ENCODE data around the gene GRAPL.
"Not testable (repeated sequence)": the region's sequence is repeated elsewhere in the genome, so short reads cannot be mapped to it uniquely, and the experiment has no call there.

GRAPL gene

DNA sequence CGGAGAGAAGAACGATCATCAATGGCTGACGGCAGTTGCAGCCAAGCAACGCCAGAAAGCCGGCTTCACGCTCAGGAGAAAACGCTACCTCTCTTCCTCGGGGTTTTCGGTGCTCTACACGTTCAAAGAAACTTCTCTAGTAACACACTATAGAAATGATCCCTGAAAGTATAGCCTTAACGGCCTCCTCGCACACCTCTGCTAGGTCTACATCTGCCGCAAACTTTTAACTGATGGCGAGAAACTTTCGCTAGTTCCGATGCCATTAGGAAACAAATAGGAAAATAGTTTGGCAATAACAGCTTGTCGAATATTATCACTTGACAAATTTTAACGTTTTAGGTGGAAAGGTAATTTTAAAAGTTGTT lies 14.9 kb upstream of the GRAPL start:
- H3K27me3 ChIP-seq (ENCODE audit: insufficient read depth, low read length); H3K4me1 ChIP-seq (ENCODE audit: insufficient read depth, low read length); H3K9ac ChIP-seq (ENCODE audit: low read depth, low read length); H3K9me3 ChIP-seq (ENCODE audit: insufficient read depth, low read depth, low read length); H3K36me3 ChIP-seq (ENCODE audit: insufficient read depth, low read length); H3K27ac ChIP-seq (ENCODE audit: low read depth, low read length); H3K4me3 ChIP-seq (ENCODE audit: low read length): not testable (repeated sequence)
- no CpG with 5 or more reads among the region's 18 CpGs for WGBS

DNA sequence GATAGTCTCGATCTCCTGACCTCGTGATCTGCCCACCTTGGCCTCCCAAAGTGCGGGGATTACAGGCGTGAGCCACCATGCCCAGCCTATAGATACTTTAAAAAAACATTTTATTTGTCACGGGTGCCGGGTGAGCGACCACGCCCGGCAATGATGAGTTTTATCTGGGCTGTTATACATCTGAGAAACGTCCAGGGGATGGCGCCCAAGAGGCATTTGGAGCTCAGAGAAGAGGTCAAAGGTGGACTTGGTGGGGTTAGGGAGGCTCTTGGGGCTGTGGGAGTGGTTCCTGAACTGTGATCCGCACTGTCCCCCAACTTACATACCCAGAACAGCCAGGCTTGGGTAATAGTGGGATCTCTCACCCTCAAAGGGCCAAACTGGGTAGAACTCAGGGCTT lies 8.7 kb upstream of the GRAPL start:
- not testable (repeated sequence) for H3K4me1 ChIP-seq (ENCODE audit: insufficient read depth, low read length); H3K27ac ChIP-seq (ENCODE audit: low read depth, low read length); H3K9ac ChIP-seq (ENCODE audit: low read depth, low read length); H3K4me3 ChIP-seq (ENCODE audit: low read length); H3K27me3 ChIP-seq (ENCODE audit: insufficient read depth, low read length); H3K36me3 ChIP-seq (ENCODE audit: insufficient read depth, low read length); H3K9me3 ChIP-seq (ENCODE audit: insufficient read depth, low read depth, low read length)
- no CpG with 5 or more reads among the region's 12 CpGs for WGBS

DNA sequence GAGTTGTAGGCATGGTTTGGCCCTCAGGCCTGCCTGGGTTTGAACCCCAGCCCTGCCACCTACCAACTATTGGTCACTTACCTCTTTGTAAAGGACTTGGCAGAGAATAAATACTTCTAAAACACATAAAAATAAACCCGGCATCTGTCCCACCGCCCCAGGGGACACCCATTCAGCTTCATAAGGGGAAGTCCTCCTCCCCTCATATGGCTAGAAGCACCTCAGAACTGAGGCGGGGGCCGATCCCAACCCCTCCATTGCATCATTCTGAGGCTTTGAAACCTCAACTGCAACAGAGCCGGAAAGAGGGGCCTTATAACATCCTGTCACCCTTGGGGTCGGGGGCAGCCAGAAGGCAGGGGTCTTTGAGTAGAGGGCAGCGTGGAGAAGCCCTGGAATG lies 2.1 kb upstream of the GRAPL start:
- H3K36me3 ChIP-seq (ENCODE audit: insufficient read depth, low read length); H3K4me1 ChIP-seq (ENCODE audit: insufficient read depth, low read length); H3K27ac ChIP-seq (ENCODE audit: low read depth, low read length); H3K9ac ChIP-seq (ENCODE audit: low read depth, low read length); H3K27me3 ChIP-seq (ENCODE audit: insufficient read depth, low read length); H3K9me3 ChIP-seq (ENCODE audit: insufficient read depth, low read depth, low read length); H3K4me3 ChIP-seq (ENCODE audit: low read length): not testable (repeated sequence)
- no CpG with 5 or more reads among the region's 7 CpGs for WGBS

DNA sequence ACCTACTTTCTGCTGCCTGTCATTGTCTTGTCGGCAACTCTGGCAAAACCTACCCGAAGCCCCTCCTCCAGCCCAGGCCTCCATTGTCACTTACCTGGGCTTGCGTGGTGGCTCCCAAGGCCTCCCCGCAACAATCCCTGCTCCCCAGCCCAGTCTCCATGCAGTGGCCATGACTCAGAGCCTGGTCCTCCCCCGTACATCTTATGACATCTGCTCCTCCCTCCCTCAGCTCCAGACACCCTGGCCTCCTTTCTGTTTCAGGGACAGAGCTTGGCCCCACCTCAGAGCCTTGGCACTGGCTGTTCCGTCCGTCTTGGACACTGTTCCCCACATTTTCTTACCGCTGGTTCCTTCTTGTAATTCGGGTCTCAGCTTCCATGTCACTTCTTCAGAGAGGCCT lies 2.1 kb downstream of the GRAPL start:
- H3K4me1 ChIP-seq (ENCODE audit: insufficient read depth, low read length); H3K36me3 ChIP-seq (ENCODE audit: insufficient read depth, low read length); H3K4me3 ChIP-seq (ENCODE audit: low read length); H3K9me3 ChIP-seq (ENCODE audit: insufficient read depth, low read depth, low read length); H3K27ac ChIP-seq (ENCODE audit: low read depth, low read length); H3K9ac ChIP-seq (ENCODE audit: low read depth, low read length); H3K27me3 ChIP-seq (ENCODE audit: insufficient read depth, low read length): not testable (repeated sequence)
- WGBS, result no CpG with 5 or more reads among the region's 9 CpGs

DNA sequence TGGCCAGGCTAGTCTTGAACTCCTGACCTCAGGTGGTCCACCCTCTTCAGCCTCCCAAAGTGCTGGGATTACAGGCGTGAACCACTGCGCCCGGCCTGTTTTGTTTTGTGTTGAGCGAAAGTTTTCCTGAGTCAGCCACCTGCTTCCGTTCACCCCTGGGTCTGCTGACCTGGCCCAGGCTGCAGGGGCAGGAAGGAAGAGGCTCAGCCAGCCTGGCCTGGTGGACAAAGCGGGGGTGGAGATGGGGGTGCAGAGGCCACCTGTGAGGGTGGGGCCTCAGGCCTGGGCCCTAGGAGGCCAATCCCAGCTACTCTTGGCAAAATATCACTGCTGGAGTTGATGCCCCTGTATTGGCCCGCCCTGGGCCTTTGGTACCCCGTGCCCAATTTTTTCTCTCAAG lies 3.7 kb downstream of the GRAPL start:
- not testable (repeated sequence) for H3K27me3 ChIP-seq (ENCODE audit: insufficient read depth, low read length); H3K4me3 ChIP-seq (ENCODE audit: low read length); H3K27ac ChIP-seq (ENCODE audit: low read depth, low read length); H3K9me3 ChIP-seq (ENCODE audit: insufficient read depth, low read depth, low read length); H3K36me3 ChIP-seq (ENCODE audit: insufficient read depth, low read length); H3K9ac ChIP-seq (ENCODE audit: low read depth, low read length); H3K4me1 ChIP-seq (ENCODE audit: insufficient read depth, low read length)
- no CpG with 5 or more reads among the region's 8 CpGs for WGBS

DNA sequence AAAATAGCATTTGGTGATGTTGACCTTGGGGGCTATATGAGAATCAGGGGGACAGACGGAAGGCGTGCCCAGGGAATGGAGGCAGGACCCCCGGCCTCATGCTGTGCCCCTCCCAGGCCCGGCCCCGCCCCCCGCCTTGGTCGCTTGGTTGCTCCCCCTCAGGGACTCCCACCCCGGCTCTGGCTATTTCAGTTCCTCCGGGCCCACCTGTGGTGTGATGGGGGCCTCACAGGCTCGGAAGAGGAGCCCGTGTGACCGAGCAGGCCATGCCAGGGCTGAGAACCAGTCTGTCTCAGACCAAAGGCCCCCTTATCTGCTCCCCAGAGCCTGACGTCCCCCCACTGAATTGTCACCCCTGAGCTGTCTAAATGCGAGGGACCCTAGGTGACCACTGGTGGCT lies 4.4 kb downstream of the GRAPL start:
- H3K9ac ChIP-seq (ENCODE audit: low read depth, low read length); H3K4me3 ChIP-seq (ENCODE audit: low read length); H3K27me3 ChIP-seq (ENCODE audit: insufficient read depth, low read length); H3K27ac ChIP-seq (ENCODE audit: low read depth, low read length); H3K36me3 ChIP-seq (ENCODE audit: insufficient read depth, low read length); H3K9me3 ChIP-seq (ENCODE audit: insufficient read depth, low read depth, low read length); H3K4me1 ChIP-seq (ENCODE audit: insufficient read depth, low read length): not testable (repeated sequence)
- no CpG with 5 or more reads among the region's 14 CpGs for WGBS

DNA sequence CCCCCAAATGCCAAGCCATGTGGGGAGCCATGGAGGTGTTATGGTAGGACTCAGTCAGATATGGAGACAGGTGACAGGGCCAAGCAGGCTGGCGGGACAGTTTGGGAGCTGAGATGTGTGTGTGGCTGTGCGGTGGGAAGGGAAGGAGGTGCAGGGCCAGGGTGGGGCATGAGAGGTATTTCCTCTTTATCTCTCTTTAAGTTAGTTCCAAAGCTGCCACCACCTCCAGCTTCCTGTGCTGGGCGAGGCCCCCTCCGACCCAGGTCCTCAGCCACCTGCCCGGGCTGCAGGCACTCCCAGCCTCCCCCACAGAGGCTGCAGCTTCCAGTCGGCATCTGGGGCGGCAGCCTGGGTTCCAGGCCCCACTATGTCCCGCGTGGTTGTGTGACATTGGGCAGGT lies 6.4 kb downstream of the GRAPL start:
- no CpG with 5 or more reads among the region's 9 CpGs for WGBS
- not testable (repeated sequence) for H3K27ac ChIP-seq (ENCODE audit: low read depth, low read length); H3K36me3 ChIP-seq (ENCODE audit: insufficient read depth, low read length); H3K9me3 ChIP-seq (ENCODE audit: insufficient read depth, low read depth, low read length); H3K4me3 ChIP-seq (ENCODE audit: low read length); H3K4me1 ChIP-seq (ENCODE audit: insufficient read depth, low read length); H3K9ac ChIP-seq (ENCODE audit: low read depth, low read length); H3K27me3 ChIP-seq (ENCODE audit: insufficient read depth, low read length)

DNA sequence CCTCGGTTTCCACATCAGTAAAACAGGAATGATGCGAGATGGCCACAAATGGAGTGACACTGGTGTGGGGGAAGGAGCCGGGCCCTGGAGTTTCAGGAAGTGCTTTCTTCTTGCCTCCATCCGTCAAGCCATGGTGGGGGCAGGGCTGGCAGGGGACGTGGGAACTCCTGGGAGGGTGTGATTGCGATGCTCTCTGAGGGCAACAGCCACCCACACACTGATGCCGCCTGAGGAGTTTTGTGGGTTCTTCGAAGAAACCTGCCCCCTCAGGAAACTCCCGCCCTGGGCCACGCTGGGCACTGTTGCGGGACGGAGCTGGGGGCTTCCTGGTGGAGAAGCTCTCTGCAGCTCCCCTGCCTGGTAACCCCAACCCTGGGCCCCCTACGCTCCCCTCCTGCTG lies 8.0 kb downstream of the GRAPL start:
- WGBS, result no CpG with 5 or more reads among the region's 13 CpGs
- not testable (repeated sequence) for H3K4me1 ChIP-seq (ENCODE audit: insufficient read depth, low read length)

DNA sequence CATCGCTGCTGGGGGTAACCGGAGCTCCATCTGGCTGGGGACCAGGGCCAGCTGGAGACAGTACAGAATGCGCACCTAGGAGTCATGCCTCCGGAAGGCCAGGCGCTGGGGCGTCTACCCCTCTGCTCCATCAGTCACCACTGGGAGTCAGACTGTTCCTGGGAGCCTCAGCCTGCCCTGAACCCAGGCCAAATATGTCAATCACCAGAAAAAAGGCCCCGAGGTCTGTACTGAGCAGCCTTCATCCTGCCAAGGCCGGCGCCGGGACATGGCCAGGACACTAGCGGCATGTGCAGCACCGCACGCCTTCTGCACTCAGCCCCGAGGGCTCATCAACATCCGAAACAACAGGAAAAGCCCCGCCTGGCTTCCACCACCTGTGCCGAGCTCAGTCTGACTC lies 8.7 kb downstream of the GRAPL start:
- H3K9ac ChIP-seq (ENCODE audit: low read depth, low read length); H3K4me1 ChIP-seq (ENCODE audit: insufficient read depth, low read length); H3K4me3 ChIP-seq (ENCODE audit: low read length); H3K27me3 ChIP-seq (ENCODE audit: insufficient read depth, low read length); H3K9me3 ChIP-seq (ENCODE audit: insufficient read depth, low read depth, low read length); H3K36me3 ChIP-seq (ENCODE audit: insufficient read depth, low read length); H3K27ac ChIP-seq (ENCODE audit: low read depth, low read length): not testable (repeated sequence)
- WGBS, result no CpG with 5 or more reads among the region's 17 CpGs

More for the DNA sequence above, 8.0 kb downstream of the GRAPL start:
- H3K4me3 ChIP-seq (ENCODE audit: low read length); H3K27me3 ChIP-seq (ENCODE audit: insufficient read depth, low read length); H3K27ac ChIP-seq (ENCODE audit: low read depth, low read length); H3K9ac ChIP-seq (ENCODE audit: low read depth, low read length); H3K9me3 ChIP-seq (ENCODE audit: insufficient read depth, low read depth, low read length); H3K36me3 ChIP-seq (ENCODE audit: insufficient read depth, low read length): not testable (repeated sequence)

DNA sequence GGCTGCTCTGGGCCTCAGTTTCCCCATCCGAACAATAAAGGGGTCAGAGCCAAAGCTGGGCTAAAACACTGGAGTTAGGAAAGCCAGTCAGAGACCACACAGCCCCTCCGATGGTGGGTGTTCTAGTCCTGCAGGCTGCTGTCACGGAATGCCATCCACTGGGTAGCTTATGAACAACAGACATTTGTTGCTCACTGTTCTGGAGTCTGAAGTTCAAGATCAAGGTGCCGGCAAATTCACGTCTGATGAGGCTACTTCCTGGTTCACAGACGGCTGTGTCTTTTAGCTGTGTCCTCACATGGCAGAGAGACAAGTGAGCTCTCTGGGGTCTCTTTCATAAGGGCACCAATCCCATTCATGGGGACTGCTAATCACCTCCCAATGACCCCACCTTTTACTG lies 9.2 kb downstream of the GRAPL start:
- H3K27me3 ChIP-seq (ENCODE audit: insufficient read depth, low read length); H3K9me3 ChIP-seq (ENCODE audit: insufficient read depth, low read depth, low read length); H3K9ac ChIP-seq (ENCODE audit: low read depth, low read length); H3K36me3 ChIP-seq (ENCODE audit: insufficient read depth, low read length); H3K27ac ChIP-seq (ENCODE audit: low read depth, low read length); H3K4me3 ChIP-seq (ENCODE audit: low read length); H3K4me1 ChIP-seq (ENCODE audit: insufficient read depth, low read length): not testable (repeated sequence)
- no CpG with 5 or more reads among the region's 6 CpGs for WGBS

DNA sequence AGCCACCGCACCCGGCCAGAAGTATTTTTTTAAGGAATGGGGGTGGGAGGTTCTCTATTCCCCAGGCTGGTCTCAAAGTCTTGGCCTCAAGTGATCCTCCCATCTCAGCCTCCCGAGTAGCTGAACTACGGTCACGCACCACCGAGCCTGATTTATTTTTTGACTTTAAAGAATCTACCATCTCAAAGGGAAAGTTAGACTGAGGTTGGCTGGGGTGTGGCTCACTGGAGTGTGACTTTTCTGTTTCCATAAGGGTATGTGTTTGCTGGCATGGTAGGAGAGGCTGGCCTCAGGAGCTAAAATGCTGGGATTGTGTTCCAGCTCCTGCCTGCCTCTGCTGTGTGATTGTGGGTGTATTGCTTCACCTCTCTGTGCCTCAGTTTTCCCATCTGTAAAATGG lies 10.6 kb downstream of the GRAPL start:
- H3K4me3 ChIP-seq (ENCODE audit: low read length); H3K27me3 ChIP-seq (ENCODE audit: insufficient read depth, low read length); H3K27ac ChIP-seq (ENCODE audit: low read depth, low read length); H3K9ac ChIP-seq (ENCODE audit: low read depth, low read length); H3K4me1 ChIP-seq (ENCODE audit: insufficient read depth, low read length); H3K9me3 ChIP-seq (ENCODE audit: insufficient read depth, low read depth, low read length); H3K36me3 ChIP-seq (ENCODE audit: insufficient read depth, low read length): not testable (repeated sequence)
- WGBS, result no CpG with 5 or more reads among the region's 6 CpGs

DNA sequence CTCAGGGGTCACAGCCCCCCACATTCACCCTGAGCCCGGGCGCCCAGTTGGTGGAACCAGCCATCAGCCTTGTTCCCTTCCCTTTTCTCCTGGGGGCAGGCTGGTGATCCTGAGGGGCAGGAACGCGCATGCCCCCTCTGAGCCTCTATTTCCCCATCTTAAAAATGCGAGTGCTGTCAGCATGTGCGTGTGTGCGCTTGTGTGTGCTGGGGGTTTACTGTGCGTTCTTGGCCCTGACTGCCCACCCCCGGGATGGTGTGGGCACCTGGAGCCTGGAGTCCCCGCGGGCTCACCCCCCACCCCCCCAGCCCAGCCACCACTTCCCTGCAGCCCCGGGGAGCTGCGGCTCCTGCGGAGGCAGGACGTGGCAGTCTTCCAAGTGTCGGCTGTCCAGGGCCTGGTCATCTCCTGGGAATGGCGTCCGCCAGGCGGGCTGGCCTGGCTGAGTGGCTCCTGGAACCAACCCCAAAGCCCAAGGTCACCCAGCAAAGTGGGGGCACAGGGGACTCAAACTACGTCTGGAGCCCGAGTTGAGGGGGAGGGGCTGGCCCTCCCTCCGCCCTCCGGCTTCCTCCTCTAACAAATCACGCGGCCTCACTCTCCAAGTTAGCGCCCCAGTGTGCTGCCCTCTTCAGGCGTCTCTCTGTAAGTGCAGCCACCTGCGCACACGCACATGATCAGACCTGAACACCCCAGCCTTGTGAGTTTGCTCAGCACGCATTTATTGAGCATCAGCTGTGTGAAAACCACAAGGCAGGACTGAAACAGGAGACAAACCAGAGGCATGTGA lies 14.2 kb downstream of the GRAPL start:
- H3K4me1 ChIP-seq (ENCODE audit: insufficient read depth, low read length); H3K9ac ChIP-seq (ENCODE audit: low read depth, low read length); H3K36me3 ChIP-seq (ENCODE audit: insufficient read depth, low read length); H3K4me3 ChIP-seq (ENCODE audit: low read length); H3K9me3 ChIP-seq (ENCODE audit: insufficient read depth, low read depth, low read length); H3K27ac ChIP-seq (ENCODE audit: low read depth, low read length); H3K27me3 ChIP-seq (ENCODE audit: insufficient read depth, low read length): not testable (repeated sequence)
- no CpG with 5 or more reads among the region's 30 CpGs for WGBS

Measured in HUES64 (cell line).